Activated CD4-positive, alpha-beta T cell treated with anti-CD3 and anti-CD28 coated beads, Interleukin-10, Interleukin-2, amounts not matched to agents 100 ng/mL and 50 ng/mL, durations not matched to agents 16 hours and 8 hours (primary cell): ENCODE results near the gene OR4D11.
"Not testable (repeated sequence)": the region's sequence is repeated elsewhere in the genome, so short reads cannot be mapped to it uniquely, and the experiment has no call there.

Source experiments
- DNase-seq: peaks from one replicate; pipeline ENCODE4 v3.0.0-alpha.2; 2020

Gene OR4D11

DNA sequence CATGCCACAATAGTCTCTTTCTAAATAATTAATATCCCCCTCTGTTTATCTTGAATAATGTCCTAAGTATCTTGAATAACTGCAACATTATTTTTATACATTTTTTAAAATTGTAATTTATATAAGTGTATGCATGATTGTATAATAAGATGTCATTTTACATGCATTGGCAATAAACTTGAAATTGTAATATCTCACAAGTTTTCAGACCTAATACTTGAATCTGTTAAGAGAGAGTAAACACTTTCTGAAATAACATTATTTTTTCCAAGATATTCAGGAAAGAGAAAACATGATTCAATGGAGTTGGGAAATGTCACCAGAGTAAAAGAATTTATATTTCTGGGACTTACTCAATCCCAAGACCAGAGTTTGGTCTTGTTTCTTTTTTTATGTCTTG lies at the start of gene OR4D11:
OR4D11 (plus strand) TSS at position 301 of the 400 bp plus-strand sequence; CDS start at position 301, 0 bp downstream.
- no peak for DNase-seq

- no peak for DNase-seq
Observed at GRCh38 chr11:59456661-59457060, 46.7 kb upstream of the OR4D11 start, which contains the start of gene OR4D6. TSS of gene OR4D6 (plus strand) at chr11:59456961. CDS start at chr11:59456961, 0 bp downstream.

- DNase-seq, result no peak
Observed at GRCh38 chr11:59459916-59460315, 43.5 kb upstream of the OR4D11 start.

DNA sequence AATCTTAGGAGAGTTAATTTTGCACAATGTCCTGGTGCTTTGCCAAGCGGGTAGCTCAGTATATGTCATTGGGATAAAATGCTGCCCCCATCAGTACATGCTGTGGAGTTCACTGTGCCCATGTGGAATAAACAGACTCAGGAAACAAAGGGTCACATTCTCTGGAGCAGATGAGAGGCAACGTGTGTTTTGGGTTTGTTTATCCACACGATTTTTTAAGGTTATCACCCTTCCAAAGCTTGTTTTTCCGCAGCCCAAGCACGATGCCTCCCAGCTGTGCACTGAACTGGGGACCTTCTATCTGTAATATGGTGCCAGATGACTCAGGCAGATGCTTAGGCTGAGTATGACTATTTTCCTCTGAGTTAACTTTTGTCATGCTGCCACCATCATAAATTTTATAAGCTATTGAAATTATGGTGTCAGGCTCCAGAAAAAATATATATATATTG lies 40.2 kb upstream of the OR4D11 start:
- no peak for DNase-seq

- no peak for DNase-seq
Observed at GRCh38 chr11:59473015-59473414, 30.4 kb upstream of the OR4D11 start, which contains the start of gene OR4D10. TSS of gene OR4D10 (plus strand) at chr11:59473315. CDS start at chr11:59477430, 4,115 bp downstream.

- no peak for DNase-seq
Observed at GRCh38 chr11:59475176-59475575, 28.2 kb upstream of the OR4D11 start.

DNA sequence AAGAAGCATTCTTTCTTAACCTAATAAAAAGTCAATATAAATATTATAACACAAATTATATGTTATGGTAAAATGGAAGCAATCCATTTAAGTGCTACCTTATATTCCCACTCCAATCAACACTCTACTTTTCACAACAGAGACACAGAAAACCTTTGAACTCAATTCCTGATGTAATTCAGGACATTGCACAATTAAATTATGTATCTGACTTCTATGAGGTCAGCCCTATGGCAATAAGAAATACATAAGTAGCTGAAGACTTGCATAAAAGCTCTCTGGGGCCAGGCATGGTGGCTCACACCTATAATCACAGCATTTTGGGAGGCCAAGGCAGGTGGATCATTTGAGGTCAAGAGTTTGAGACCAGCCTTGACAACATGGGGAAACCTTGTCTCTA lies 23.5 kb upstream of the OR4D11 start:
- no peak for DNase-seq

DNA sequence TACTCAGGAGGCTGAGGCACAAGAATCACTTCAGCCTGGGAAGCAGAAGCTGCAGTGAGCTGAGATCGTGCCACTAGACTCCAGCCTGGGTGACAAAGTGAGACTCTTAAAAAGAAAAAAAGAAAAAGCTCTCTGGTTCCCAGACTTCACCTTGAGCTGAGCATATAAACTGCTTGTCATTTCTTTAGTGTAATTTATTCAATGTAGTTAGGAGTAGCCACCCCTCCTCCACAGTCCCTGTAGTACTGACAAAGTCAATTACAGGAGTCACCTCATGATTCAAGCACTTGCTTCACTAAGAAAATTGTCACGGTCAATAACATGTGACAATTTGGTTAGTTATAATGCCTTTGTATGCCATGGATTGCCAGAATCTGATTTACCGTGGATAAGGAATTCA lies 23.0 kb upstream of the OR4D11 start:
- no peak for DNase-seq

GRCh38 chr11:59501931-59502330 lies 1.4 kb upstream of the OR4D11 start:
- DNase-seq, result peak; percentile 17

DNA sequence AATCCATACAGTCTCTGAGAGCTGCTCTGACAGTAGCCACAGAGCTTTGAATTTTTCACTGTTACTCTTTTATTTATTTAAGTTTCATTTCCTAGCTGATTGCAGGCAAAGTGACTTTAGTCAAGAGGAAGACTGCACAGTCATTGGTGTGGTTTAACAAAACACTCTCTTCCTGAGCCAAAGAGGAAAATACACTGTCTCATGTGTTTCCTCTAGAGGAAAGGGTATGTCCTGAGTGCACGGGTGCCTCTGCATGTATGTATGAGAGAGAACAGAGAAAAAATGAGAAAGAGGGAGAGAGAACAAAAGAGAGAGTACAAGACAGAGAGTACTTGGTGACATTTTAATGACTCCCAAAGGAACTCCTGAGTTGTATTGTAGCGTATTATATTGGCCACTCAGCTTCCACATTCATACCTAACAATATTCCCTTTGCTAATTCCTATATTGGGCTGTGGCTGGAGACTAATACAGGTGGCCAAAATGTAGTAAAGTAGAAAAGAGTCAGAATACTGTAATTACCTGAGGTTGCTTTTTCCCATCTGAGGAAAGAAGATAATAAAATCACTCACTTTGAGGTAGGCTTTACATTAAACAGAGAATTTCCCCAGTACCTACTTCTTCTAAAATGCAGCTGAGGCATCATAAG lies 7.7 kb downstream of the OR4D11 start, which contains the start of gene OR4D9:
OR4D9 (plus strand) TSS at position 599 of the 649 bp plus-strand sequence. CDS start 3,374 bp downstream, outside the sequence.
- DNase-seq, result peak; percentile 32

- DNase-seq, result no peak
Observed at GRCh38 chr11:59511675-59512074, 8.3 kb downstream of the OR4D11 start.

DNA sequence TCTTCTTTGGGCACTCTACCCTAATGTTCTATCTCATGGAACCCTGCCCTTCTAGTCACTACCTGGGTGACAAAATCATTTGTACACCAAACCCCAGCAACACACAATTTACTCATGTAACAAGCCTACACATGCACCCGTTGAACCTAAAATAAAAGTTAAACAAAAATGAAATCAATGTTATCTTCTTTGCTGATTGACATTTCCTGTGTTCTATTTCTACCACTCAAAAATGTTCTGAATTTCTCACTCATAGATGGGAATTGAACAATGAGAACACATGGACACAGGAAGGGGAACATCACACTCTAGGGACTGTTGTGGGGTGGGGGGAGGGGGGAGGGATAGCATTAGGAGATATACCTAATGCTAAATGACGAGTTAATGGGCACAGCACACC lies 16.8 kb downstream of the OR4D11 start:
- not testable (repeated sequence) for DNase-seq

DNA sequence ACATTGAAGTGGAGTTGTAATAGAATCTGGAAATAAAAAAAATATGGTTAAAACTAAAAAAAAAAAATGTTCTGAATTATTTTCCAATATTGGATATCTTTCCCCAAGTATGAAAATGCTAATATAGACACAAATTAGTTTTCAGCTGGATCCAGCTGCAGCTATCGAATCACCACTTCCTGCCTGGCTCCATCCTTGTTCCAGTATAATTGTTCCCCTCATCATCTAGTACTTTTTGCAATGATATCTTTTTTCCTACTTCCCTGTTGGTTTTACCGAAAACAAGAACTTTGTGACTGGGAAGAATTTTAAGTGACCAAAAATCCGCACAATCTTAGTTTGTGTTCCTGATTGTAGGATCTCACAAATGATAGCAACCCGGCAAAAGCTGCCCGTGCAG lies 17.4 kb downstream of the OR4D11 start:
- DNase-seq, result no peak

DNA sequence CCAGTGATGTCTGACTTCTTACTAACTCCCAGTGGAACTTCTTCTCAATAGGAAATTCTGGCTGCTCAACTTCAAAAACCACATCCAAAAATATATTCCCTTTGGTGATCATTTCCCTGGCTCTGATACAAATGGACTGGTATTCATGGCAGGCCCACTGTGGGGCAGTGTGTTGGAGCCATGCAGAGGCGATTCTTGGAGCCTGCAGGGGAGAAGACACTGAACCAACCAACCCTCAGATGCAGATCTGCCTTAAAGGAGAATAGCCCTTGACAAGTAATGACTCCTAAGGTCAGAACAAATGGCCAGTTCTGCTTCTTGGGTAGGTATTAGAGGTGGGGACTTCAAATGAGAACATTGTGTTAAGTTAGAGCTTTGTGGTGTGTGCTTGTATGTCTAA lies 20.2 kb downstream of the OR4D11 start:
- no peak for DNase-seq

- no peak for DNase-seq
Observed at GRCh38 chr11:59528711-59529110, 25.3 kb downstream of the OR4D11 start.

DNA sequence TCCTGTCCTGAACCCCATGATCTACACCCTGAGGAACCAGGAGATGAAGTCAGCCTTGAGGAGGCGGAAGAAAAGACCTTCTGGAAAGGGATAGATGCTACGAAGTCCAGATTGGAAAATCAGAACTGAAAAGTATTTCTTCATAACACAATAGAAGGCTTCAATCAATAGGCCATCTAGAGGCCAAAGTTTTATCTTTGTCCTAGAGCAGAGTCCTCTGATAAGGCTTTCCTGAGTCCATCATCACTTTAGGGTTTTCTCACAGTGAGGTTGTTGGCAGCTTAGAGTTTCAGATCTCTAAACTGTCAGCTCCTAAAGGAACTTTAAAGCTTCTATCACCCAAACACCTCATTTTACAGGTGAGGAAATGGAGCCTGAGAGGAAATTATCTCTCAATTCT lies 29.2 kb downstream of the OR4D11 start:
- DNase-seq, result no peak

DNA sequence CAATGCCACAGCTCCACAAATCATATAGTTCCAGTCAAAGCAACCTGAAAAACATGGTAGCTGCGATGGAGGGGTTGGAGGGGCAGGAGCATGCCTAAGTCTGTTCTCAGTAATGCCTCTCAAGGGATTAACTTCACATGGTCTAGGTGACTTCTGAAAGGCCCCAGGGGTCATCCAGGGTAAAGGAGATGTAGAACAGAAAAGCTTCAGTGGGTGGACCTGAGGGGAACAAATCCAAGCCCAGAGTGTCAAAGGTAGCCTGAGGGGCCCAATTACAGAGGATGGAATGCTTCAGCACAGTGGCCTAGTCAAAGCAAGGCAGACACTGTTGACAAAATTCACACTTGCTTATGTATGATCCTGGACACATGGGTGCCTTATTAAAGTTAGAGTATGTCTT lies 31.3 kb downstream of the OR4D11 start:
- DNase-seq, result no peak

GRCh38 chr11:59542142-59542810 lies 38.9 kb downstream of the OR4D11 start:
- no peak for DNase-seq

DNA sequence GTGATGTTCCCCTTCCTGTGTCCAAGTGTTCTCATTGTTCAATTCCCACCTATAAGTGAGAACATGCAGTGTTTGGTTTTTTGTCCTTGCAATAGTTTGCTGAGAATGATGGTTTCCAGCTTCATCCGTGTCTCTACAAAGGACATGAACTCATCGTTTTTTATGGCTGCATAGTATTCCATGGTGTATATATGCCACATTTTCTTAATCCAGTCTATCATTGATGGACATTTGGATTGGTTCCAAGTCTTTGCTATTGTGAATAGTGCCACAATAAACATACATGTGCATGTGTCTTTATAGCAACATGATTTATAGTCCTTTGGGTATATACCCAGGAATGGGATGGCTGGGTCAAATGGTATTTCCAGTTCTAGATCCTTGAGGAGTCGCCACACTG lies 40.3 kb downstream of the OR4D11 start:
- DNase-seq, result not testable (repeated sequence)

GRCh38 chr11:59544869-59545178 lies 41.4 kb downstream of the OR4D11 start:
- DNase-seq, result no peak

GRCh38 chr11:59545179-59546020 lies 42.0 kb downstream of the OR4D11 start:
- DNase-seq, result peak; percentile 52

GRCh38 chr11:59547605-59548308 lies 44.4 kb downstream of the OR4D11 start:
- not testable (repeated sequence) for DNase-seq

DNA sequence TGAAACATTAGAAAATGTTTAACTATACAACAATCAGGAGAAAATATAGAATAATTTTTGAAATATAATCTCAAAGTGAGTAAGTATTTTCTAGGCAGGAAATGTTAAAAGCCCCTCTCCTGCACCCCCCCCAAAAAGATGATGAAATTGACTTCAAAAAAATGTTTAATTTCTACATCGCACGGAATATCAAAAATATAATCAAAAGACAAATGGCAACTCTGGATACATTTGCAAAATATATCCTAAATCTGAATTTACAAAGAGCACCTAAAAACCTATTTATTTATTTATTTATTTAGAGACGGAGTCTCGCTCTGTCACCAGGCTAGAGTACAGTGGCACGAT lies 44.9 kb downstream of the OR4D11 start:
- DNase-seq, result no peak
